SH-SY5Y (cell line): Measurements from ENCODE around the gene TTC28.

ENCODE experiments used
- GATA2 ChIP-seq: IDR thresholded peaks from 2 replicates; pipeline ENCODE4 v1.6.1; 2011; ENCODE audit warnings: mild to moderate bottlenecking, low read depth, low read length
- GATA3 ChIP-seq: IDR thresholded peaks from 2 replicates; pipeline ENCODE4 v1.6.1; 2011; ENCODE audit warnings: low read depth, mild to moderate bottlenecking, low read length, moderate library complexity

DNA sequence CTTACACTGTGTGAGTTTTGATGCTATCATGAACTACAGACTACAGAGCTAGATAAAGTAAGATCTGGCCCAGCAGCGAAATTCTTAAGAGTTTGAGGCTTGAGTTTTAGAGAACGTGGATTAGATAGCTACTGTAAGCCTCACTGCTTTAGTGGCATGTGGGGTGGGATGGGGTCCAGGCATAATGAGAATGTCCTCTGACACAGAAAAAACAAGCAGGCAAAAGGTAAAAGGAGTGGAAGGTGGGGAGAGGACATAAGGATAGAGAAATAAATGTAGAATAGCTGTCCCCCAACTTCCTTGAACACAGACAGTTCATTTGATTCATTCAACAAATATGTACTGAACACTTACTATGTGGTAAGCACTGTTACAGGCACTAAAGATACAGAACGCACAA is 436.1 kb downstream of the TTC28 start:
- TF ChIP-seq GATA2 = no peak
- no peak for TF ChIP-seq GATA3
